Stimulated activated CD4-positive, alpha-beta T cell treated with anti-CD3 and anti-CD28 coated beads, Interleukin-4, amount 100 ng/mL, for 24 hours (primary cell): ENCODE measurements around the gene GRM7.
"Not testable (repeated sequence)": the region's sequence is repeated elsewhere in the genome, so short reads cannot be mapped to it uniquely, and the experiment has no call there.

ENCODE experiments used
- DNase-seq: peaks from one replicate; pipeline ENCODE4 v3.0.0-alpha.2; 2020

Gene GRM7

GRCh38 chr3:6860954-6861624 is at the start of gene GRM7:
TSS of gene GRM7 (plus strand) at chr3:6861115.
- DNase-seq, result no peak

GRCh38 chr3:6821411-6821810 is 39.5 kb upstream of the GRM7 start:
- no peak for DNase-seq

- DNase-seq, result no peak
These were observed 35.4 kb upstream of the GRM7 start for GRCh38 chr3:6825524-6825923.

- no peak for DNase-seq
These were observed 33.5 kb upstream of the GRM7 start for GRCh38 chr3:6827453-6827852.

- DNase-seq, result no peak
These were observed 16.2 kb upstream of the GRM7 start for GRCh38 chr3:6844723-6845122.

- DNase-seq, result no peak
These were observed 6.7 kb upstream of the GRM7 start for GRCh38 chr3:6854184-6854583.

- DNase-seq, result no peak
These were observed 3.4 kb upstream of the GRM7 start for GRCh38 chr3:6857510-6857909.

GRCh38 chr3:6860149-6860953 is 564 bp upstream of the GRM7 start:
- no peak for DNase-seq

GRCh38 chr3:6861625-6862000 is 698 bp downstream of the GRM7 start:
- DNase-seq, result no peak

- DNase-seq, result no peak
These were observed 1.3 kb downstream of the GRM7 start for GRCh38 chr3:6862041-6862879.

GRCh38 chr3:6862880-6863195 is 1.9 kb downstream of the GRM7 start:
- no peak for DNase-seq

GRCh38 chr3:6867269-6867668 is 6.4 kb downstream of the GRM7 start:
- DNase-seq, result no peak

- no peak for DNase-seq
These were observed 17.8 kb downstream of the GRM7 start for GRCh38 chr3:6878731-6879130.

- no peak for DNase-seq
These were observed 51.3 kb downstream of the GRM7 start for GRCh38 chr3:6912240-6912639.

- no peak for DNase-seq
These were observed 55.0 kb downstream of the GRM7 start for GRCh38 chr3:6915898-6916297.

- no peak for DNase-seq
These were observed 60.2 kb downstream of the GRM7 start for GRCh38 chr3:6921066-6921465.

GRCh38 chr3:6921876-6922275 is 61.0 kb downstream of the GRM7 start:
- DNase-seq, result no peak

GRCh38 chr3:6928064-6928463 is 67.1 kb downstream of the GRM7 start:
- DNase-seq, result no peak

GRCh38 chr3:6929918-6930317 is 69.0 kb downstream of the GRM7 start:
- no peak for DNase-seq

GRCh38 chr3:6935418-6935817 is 74.5 kb downstream of the GRM7 start:
- not testable (repeated sequence) for DNase-seq

- no peak for DNase-seq
These were observed 75.1 kb downstream of the GRM7 start for GRCh38 chr3:6935970-6936369.

- no peak for DNase-seq
These were observed 101.9 kb downstream of the GRM7 start for GRCh38 chr3:6962801-6963200.

GRCh38 chr3:6965881-6966280 is 105.0 kb downstream of the GRM7 start:
- no peak for DNase-seq

- DNase-seq, result no peak
These were observed 111.0 kb downstream of the GRM7 start for GRCh38 chr3:6971933-6972332.
